Measurements from ENCODE around the gene STAG3. TPM values are rescaled to one million over a fixed set of nuclear protein-coding genes. Genes with fewer than 3 reads are reported as not detected.

STAG3 gene
- total and polyA plus RNA-seq, 2 experiments from 2014 or later = 4.6 to 4.7 TPM

GRCh38 chr7:100157334-100158228, 20.1 kb upstream of the STAG3 start:
- TF ChIP-seq CTCF (conservative IDR thresholded peaks at IDR 0.05; ENCODE audit: low read depth in 2 of 2) (no peak; a peak in 1 of 4 replicates), EZH2phosphoT487 (IDR thresholded peaks at IDR 0.05; ENCODE audit: unreplicated experiment) (no peak), EZH2 (IDR thresholded peaks at IDR 0.05; ENCODE audit: low read depth, unreplicated experiment) (no peak)
- peaks cover 8% of the 10 kb centered on the region for H4K20me1 ChIP-seq (replicated peaks; ENCODE audit: insufficient read depth)
- peaks cover 4% of the 10 kb centered on the region; the same call in 1 of the 2 replicates for H3K4me1 ChIP-seq (ENCODE audit: insufficient read depth)
- peak; percentile 37 for DNase-seq (ENCODE audit: low spot score)
- peaks cover 30% of the 10 kb centered on the region for H3F3A ChIP-seq (replicated peaks; ENCODE audit: low read depth)
- peak overlapping the region; percentile 64; the same call in 1 of the 2 replicates for H3K27ac Mint-ChIP-seq
- H3K27me3 ChIP-seq (ENCODE audit: insufficient read depth) = no peaks in the 10 kb centered on the region
- H3K36me3 ChIP-seq (ENCODE audit: insufficient read depth) = no peaks in the 10 kb centered on the region
- H3K79me2 ChIP-seq (replicated peaks; ENCODE audit: insufficient read depth) = no peaks in the 10 kb centered on the region; the same call in 1 of the 2 replicates
- peaks cover 45% of the 10 kb centered on the region for H3K36me3 Mint-ChIP-seq (ENCODE audit: low read depth)
- no peak overlapping the region for H2AFZ ChIP-seq
- peak overlapping the region; percentile 83 for H3K4me3 Mint-ChIP-seq
- no peaks in the 10 kb centered on the region for H3K9me2 ChIP-seq (ENCODE audit: insufficient read depth)
- H3K4me3 ChIP-seq = peak overlapping the region; percentile 97
- peaks cover 24% of the 10 kb centered on the region for H3K27me3 Mint-ChIP-seq (ENCODE audit: insufficient read depth, low read depth, poor library complexity)
- H3K4me2 ChIP-seq = peak overlapping the region; percentile 88
- H3K4me1 Mint-ChIP-seq = peaks cover 27% of the 10 kb centered on the region
- H3K9me3 Mint-ChIP-seq = no peaks in the 10 kb centered on the region
- H3K27ac ChIP-seq (ENCODE audit: low read depth) = peak overlapping the region; percentile 74
- ATAC-seq = peak; percentile 8

GRCh38 chr7:100158229-100159098, 19.3 kb upstream of the STAG3 start, which contains the start of gene TRAPPC14:
TRAPPC14 (minus strand) TSS chr7:100158723; CDS start chr7:100158499, 224 bp downstream.
- H3F3A ChIP-seq (replicated peaks; ENCODE audit: low read depth) = peaks cover 25% of the 10 kb centered on the region
- H3K9me2 ChIP-seq (ENCODE audit: insufficient read depth) = no peaks in the 10 kb centered on the region
- peak within 1 kb of the TSS; percentile 75; the same call in 1 of the 2 replicates for H2AFZ ChIP-seq
- H3K4me1 Mint-ChIP-seq = peaks cover 30% of the 10 kb centered on the region
- H3K36me3 Mint-ChIP-seq (ENCODE audit: low read depth) = peaks cover 37% of the 10 kb centered on the region
- no peaks in the 10 kb centered on the region for H3K27me3 ChIP-seq (ENCODE audit: insufficient read depth)
- peak within 1 kb of the TSS; percentile 91 for H3K27ac ChIP-seq (ENCODE audit: low read depth)
- ATAC-seq (peak; percentile 80), DNase-seq (ENCODE audit: low spot score) (peak; percentile 97)
- H3K4me1 ChIP-seq (ENCODE audit: insufficient read depth) = no peaks in the 10 kb centered on the region; the same call in 1 of the 2 replicates
- H3K79me2 ChIP-seq (replicated peaks; ENCODE audit: insufficient read depth) = no peaks in the 10 kb centered on the region
- H3K9me3 Mint-ChIP-seq = no peaks in the 10 kb centered on the region
- H3K27me3 Mint-ChIP-seq (ENCODE audit: insufficient read depth, low read depth, poor library complexity) = peaks cover 22% of the 10 kb centered on the region
- peak within 1 kb of the TSS; percentile 97 for H3K4me3 ChIP-seq
- peaks cover 4% of the 10 kb centered on the region for H4K20me1 ChIP-seq (replicated peaks; ENCODE audit: insufficient read depth)
- H3K4me2 ChIP-seq = peak within 1 kb of the TSS; percentile 88
- no peaks in the 10 kb centered on the region for H3K36me3 ChIP-seq (ENCODE audit: insufficient read depth)
- peak within 1 kb of the TSS; percentile 84 for H3K27ac Mint-ChIP-seq
- H3K4me3 Mint-ChIP-seq = peak within 1 kb of the TSS; percentile 83
- TF ChIP-seq CTCF (conservative IDR thresholded peaks at IDR 0.05; ENCODE audit: low read depth in 2 of 2) = no peak
- peak; percentile 85 for TF ChIP-seq POLR2AphosphoS5 (IDR thresholded peaks at IDR 0.05; ENCODE audit: low read depth)
- TF ChIP-seq ZNF114 (CRISPR knock-in tag; IDR thresholded peaks at IDR 0.05) = no peak
- no peak for TF ChIP-seq ZNF331 (CRISPR knock-in tag; IDR thresholded peaks at IDR 0.05; ENCODE audit: low read depth)
- TF ChIP-seq ETS1 (IDR thresholded peaks at IDR 0.05) = peak; percentile 46; the same call in 1 of the 2 replicates

Data from GM23338 (cell line).